H1 (cell line): ENCODE data around the gene TTC6. TPM values are rescaled to one million over a fixed set of nuclear protein-coding genes. Genes with fewer than 3 reads are reported as not detected.

Experiments used
- CTCF ChIA-PET: fragments of 300-600 bp; sonication (Branson Sonifier 250); formaldehyde crosslinking; loops from one replicate; lab custom pipeline; 2021; ENCODE audit not compliant: partially characterized antibody; lab: Charles Lee
- POLR2A ChIA-PET: fragments of 300-600 bp; sonication (Branson Sonifier 250); formaldehyde crosslinking; loops from one replicate; lab custom pipeline; 2021; ENCODE audit warnings: inconsistent platforms; ENCODE audit not compliant: partially characterized antibody; lab: Charles Lee
- DNase-seq, 2 experiments: peaks; one replicate each; pipeline versions ENCODE4 v3.0.0 to v3.0.0-alpha.2; 2010 to 2022; ENCODE audit warnings: low spot score in 2 of 2, low read depth in 1 of 2, mixed read lengths in 1 of 2
- FAIRE-seq: peaks from 2 replicates; lab custom pipeline; 2011; peaks lifted over from hg19 to GRCh38; lab: Jason Lieb, UNC
- H2AFZ ChIP-seq: 2 replicates; pipeline ENCODE4 v1.8.1; 2012; ENCODE audit warnings: low read length, inconsistent platforms
- H2AK5ac ChIP-seq: 2 replicates; pipeline ENCODE4 v1.6.1; 2013; ENCODE audit warnings: low read depth, low read length
- H2BK120ac ChIP-seq: replicated peaks from 2 replicates; pipeline ENCODE3; 2013; ENCODE audit warnings: low read depth, low read length, inconsistent platforms
- H2BK12ac ChIP-seq: 2 replicates; pipeline ENCODE4 v1.6.1; 2013; ENCODE audit warnings: low read depth, low read length
- H2BK15ac ChIP-seq: 2 replicates; pipeline ENCODE4 v1.6.1; 2013; ENCODE audit warnings: low read length
- H2BK20ac ChIP-seq: 2 replicates; pipeline ENCODE4 v1.6.1; 2013; ENCODE audit warnings: low read length
- H2BK5ac ChIP-seq: 2 replicates; pipeline ENCODE4 v1.6.1; 2013; ENCODE audit warnings: low read depth, low read length
- H3K14ac ChIP-seq: 2 replicates; pipeline ENCODE4 v1.6.1; 2013; ENCODE audit warnings: inconsistent platforms; ENCODE audit not compliant: insufficient read length
- H3K18ac ChIP-seq: 2 replicates; pipeline ENCODE4 v1.6.1; 2013; ENCODE audit warnings: low read length; ENCODE audit errors: extremely low read depth
- H3K23ac ChIP-seq: 2 replicates; pipeline ENCODE4 v1.6.1; 2013; ENCODE audit warnings: inconsistent platforms; ENCODE audit not compliant: insufficient read length
- H3K23me2 ChIP-seq: 2 replicates; pipeline ENCODE4 v1.6.1; 2013; ENCODE audit warnings: low read depth, low read length
- H3K27ac ChIP-seq: 2 replicates; pipeline ENCODE4 v1.6.1; 2011; ENCODE audit warnings: low read depth, low read length, inconsistent platforms
- H3K27me3 ChIP-seq, 4 experiments: replicated peaks in 1 of 4; 1 replicate in 1 of 4; 2 replicates in 3 of 4; pipeline versions ENCODE4 v1.6.1 to v1.8.1; 2011 to 2013; ENCODE audit warnings: low read length in 3 of 4, mild to moderate bottlenecking in 3 of 4, inconsistent platforms in 2 of 4, mixed read lengths in 2 of 4, moderate library complexity in 1 of 4; ENCODE audit not compliant: control insufficient read depth in 3 of 4, insufficient read depth in 3 of 4; ENCODE audit errors: extremely low read depth in 1 of 4
- H3K36me3 ChIP-seq, 4 experiments: 2 replicates each; pipeline versions ENCODE4 v1.6.1 to v1.8.1; 2011 to 2013; ENCODE audit warnings: mild to moderate bottlenecking in 4 of 4, low read length in 3 of 4, moderate library complexity in 2 of 4, control low read depth in 1 of 4, inconsistent platforms in 1 of 4; ENCODE audit not compliant: insufficient read depth in 4 of 4, control insufficient read depth in 2 of 4
- H3K4ac ChIP-seq: replicated peaks from 2 replicates; pipeline ENCODE3; 2013; ENCODE audit warnings: low read length, low read depth, mixed read lengths, inconsistent platforms; ENCODE audit not compliant: insufficient read length
- H3K4me1 ChIP-seq, 4 experiments: replicated peaks in 1 of 4; 1 replicate in 1 of 4; 2 replicates in 3 of 4; pipeline versions ENCODE4 v1.6.1 to v1.8.1; 2011 to 2013; ENCODE audit warnings: low read length in 3 of 4, inconsistent platforms in 2 of 4, mixed read lengths in 1 of 4; ENCODE audit not compliant: insufficient read depth in 4 of 4, control insufficient read depth in 3 of 4
- H3K4me2 ChIP-seq, 2 experiments: 2 replicates each; pipeline versions ENCODE4 v1.6.1 to v1.8.1; 2011 to 2013; ENCODE audit warnings: low read depth in 2 of 2, low read length in 2 of 2, control low read depth in 1 of 2, inconsistent platforms in 1 of 2, mild to moderate bottlenecking in 1 of 2; ENCODE audit not compliant: insufficient read depth in 1 of 2
- H3K4me3 ChIP-seq, 4 experiments: fragments of 200-600, 300-600 bp in 1 of 4; sonication (generic), shearing (Covaris generic), sonication (Bioruptor Twin) in 1 of 4; 2 replicates each; pipeline versions ENCODE4 v1.5.1 to v1.8.1; 2011 to 2016; ENCODE audit warnings: low read length in 4 of 4, low read depth in 3 of 4, control low read depth in 2 of 4, inconsistent platforms in 2 of 4, mild to moderate bottlenecking in 2 of 4, mixed read lengths in 1 of 4, moderate library complexity in 1 of 4; ENCODE audit not compliant: insufficient read depth in 2 of 4; ENCODE audit errors: extremely low read depth in 1 of 4
- H3K56ac ChIP-seq: replicated peaks from 2 replicates; pipeline ENCODE3; 2013; ENCODE audit warnings: low read depth, mild to moderate bottlenecking, mixed read lengths, low read length, inconsistent platforms; ENCODE audit not compliant: insufficient read length
- H3K79me1 ChIP-seq: 2 replicates; pipeline ENCODE4 v1.6.1; 2013; ENCODE audit warnings: low read depth, low read length, control low read depth
- H3K79me2 ChIP-seq, 2 experiments: 2 replicates each; pipeline versions ENCODE4 v1.6.1 to v1.8.1; 2012 to 2013; ENCODE audit warnings: low read length in 2 of 2, mild to moderate bottlenecking in 2 of 2, inconsistent platforms in 1 of 2; ENCODE audit not compliant: insufficient read depth in 2 of 2, control insufficient read depth in 1 of 2
- H3K9ac ChIP-seq, 4 experiments: replicated peaks in 1 of 4; 1 replicate in 1 of 4; 2 replicates in 3 of 4; pipeline versions ENCODE4 v1.6.1 to v1.8.1; 2011 to 2013; ENCODE audit warnings: low read depth in 3 of 4, low read length in 3 of 4, control low read depth in 2 of 4, mild to moderate bottlenecking in 2 of 4, moderate library complexity in 2 of 4, inconsistent platforms in 1 of 4; ENCODE audit errors: extremely low read depth in 1 of 4
- H3K9me3 ChIP-seq, 2 experiments: 2 replicates each; pipeline versions ENCODE4 v1.6.1 to v1.8.1; 2012 to 2013; ENCODE audit warnings: mild to moderate bottlenecking in 2 of 2, moderate library complexity in 2 of 2, control low read depth in 1 of 2, inconsistent platforms in 1 of 2, low read depth in 1 of 2, low read length in 1 of 2, mixed read lengths in 1 of 2; ENCODE audit not compliant: insufficient read depth in 2 of 2
- H4K20me1 ChIP-seq, 2 experiments: replicated peaks in 1 of 2; 2 replicates each; pipeline versions ENCODE3 to v1.8.1; 2011 to 2013; ENCODE audit warnings: inconsistent platforms in 2 of 2, low read length in 2 of 2, mild to moderate bottlenecking in 1 of 2; ENCODE audit not compliant: insufficient read depth in 2 of 2, control insufficient read depth in 1 of 2
- H4K5ac ChIP-seq: 2 replicates; pipeline ENCODE4 v1.6.1; 2013; ENCODE audit warnings: low read length, low read depth, mixed read lengths, inconsistent platforms; ENCODE audit not compliant: insufficient read length
- H4K8ac ChIP-seq: 2 replicates; pipeline ENCODE4 v1.8.0; 2013; ENCODE audit warnings: mild to moderate bottlenecking, moderate library complexity, low read length, inconsistent platforms; ENCODE audit not compliant: insufficient read depth; ENCODE audit errors: extremely low read depth
- H4K91ac ChIP-seq: replicated peaks from 2 replicates; pipeline ENCODE3; 2013; ENCODE audit warnings: low read length, mixed read lengths, inconsistent platforms; ENCODE audit not compliant: insufficient read length
- TCF12 ChIP-seq: IDR thresholded peaks from 2 replicates; pipeline ENCODE4 v1.6.1; 2011; ENCODE audit warnings: low read depth, mild to moderate bottlenecking, low read length
- whole genome bisulfite sequencing, 2 experiments: shearing (Covaris generic) in 1 of 2; methylation state at CpG; one replicate each; pipeline versions ENCODE4 v1.1.6 to v1.1.7; 2013 to 2015; ENCODE audit warnings: low lambda C conversion rate in 2 of 2, mixed read lengths in 2 of 2, inconsistent platforms in 1 of 2, low coverage in 1 of 2, missing lambda C conversion rate in 1 of 2; ENCODE audit not compliant: insufficient replicate concordance in 2 of 2, insufficient coverage in 1 of 2, insufficient read length in 1 of 2; ENCODE audit errors: extremely low coverage in 1 of 2, missing lambda C conversion rate in 1 of 2; 5-methylcytosine and 5-hydroxymethylcytosine counted together
- polyA plus RNA-seq, 7 experiments: library from polyadenylated mRNA; depleted of rRNA in 3 of 7; stranded (reverse) in 5 of 7; unstranded in 2 of 7; fragments of >200 nt in 5 of 7; fragments of 200-250 nt in 2 of 7; gene quantifications; 1 replicate in 5 of 7; 2 replicates in 1 of 7; 4 replicates in 1 of 7; pipeline versions ENCODE4 v1.2.1 to v1.2.3, GENCODE V29; 2011 to 2013; ENCODE audit warnings: missing spikeins in 2 of 7, mixed read lengths in 2 of 7
- total RNA-seq: library from RNA; stranded (reverse); fragmentation: NEBNext Ultra II Directional; extraction: Animal tissue kit (Norgen Biotek cat#: 25700); gene quantifications from 2 replicates; pipeline ENCODE4 v1.2.1, GENCODE V29; 2021

The TTC6 gene
- total and polyA plus RNA-seq, 2 of the 8 experiments (the other 6 are each of a cell fraction or from before 2014, with no cell fraction given) = 0.02 TPM; not detected in 1

DNA sequence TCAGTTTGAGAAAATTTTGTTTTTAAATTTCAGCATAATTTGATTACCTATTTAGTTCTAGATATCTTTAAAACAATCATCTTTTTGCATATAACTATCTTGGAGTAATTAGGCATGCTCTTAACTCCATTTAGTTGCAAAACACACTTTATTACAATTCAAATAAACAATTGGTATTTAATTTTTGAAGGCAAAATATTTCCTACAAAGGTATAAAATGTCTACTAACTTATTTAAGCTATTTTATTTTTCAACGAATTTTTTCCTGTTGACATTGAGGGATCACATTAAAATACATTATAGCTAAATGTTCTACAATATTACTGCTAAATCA lies 8.7 kb upstream of the TTC6 start:
- no peak overlapping the region for H3K27ac ChIP-seq
- H3K14ac ChIP-seq = no peak overlapping the region
- H2BK5ac ChIP-seq = no peak overlapping the region
- peaks cover 62 to 100% (median 85%) of the 10 kb centered on the region in 4 experiments for H3K27me3 ChIP-seq
- H2BK15ac ChIP-seq = no peak overlapping the region
- H2AFZ ChIP-seq = no peak overlapping the region
- no peak overlapping the region for H4K8ac ChIP-seq
- H2BK12ac ChIP-seq = no peak overlapping the region
- peaks cover 10% of the 10 kb centered on the region; the same call in 1 of the 2 replicates for H3K23me2 ChIP-seq
- H3K79me2 ChIP-seq = no peaks in the 10 kb centered on the region
- no peaks in the 10 kb centered on the region; a peak in 1 of 8 replicates for H3K36me3 ChIP-seq
- no peak for TF ChIP-seq TCF12
- H3K23ac ChIP-seq = no peak overlapping the region
- H3K18ac ChIP-seq = no peak overlapping the region
- H3K4ac ChIP-seq = no peak overlapping the region
- H3K9me3 ChIP-seq = no peaks in the 10 kb centered on the region
- POLR2A ChIA-PET = no interaction called here
- H3K4me3 ChIP-seq = no peak overlapping the region
- FAIRE-seq (no peak), DNase-seq (no peak)
- no peak overlapping the region for H4K5ac ChIP-seq
- no peak overlapping the region; a peak in 1 of 4 replicates for H3K4me2 ChIP-seq
- H3K79me1 ChIP-seq = no peaks in the 10 kb centered on the region
- H3K9ac ChIP-seq = no peak overlapping the region
- CTCF ChIA-PET = interaction anchor here (1.2 to 5.1 kb wide), 4 partner anchors 10 to 1066 kb away, joined by 4 to 62 read pairs (median 4); partner anchors contain the start of genes FOXA1 and TTC6
- peaks cover 13 to 18% of the 10 kb centered on the region in 2 experiments for H4K20me1 ChIP-seq
- H3K4me1 ChIP-seq = peaks cover 7 to 36% (median 13%) of the 10 kb centered on the region in 4 experiments
- H4K91ac ChIP-seq = no peak overlapping the region
- H2BK120ac ChIP-seq = no peak overlapping the region
- H2BK20ac ChIP-seq = no peak overlapping the region
- H2AK5ac ChIP-seq = no peak overlapping the region
- WGBS, 2 experiments = 0% methylated on average over 1 of the region's 1 CpG; no CpG with 5 or more reads in 1 of the 2 experiments
- no peak overlapping the region for H3K56ac ChIP-seq
